ENCODE measurements around the gene HTR7.

- TF ChIP-seq EZH2phosphoT487 (IDR thresholded peaks at IDR 0.05; ENCODE audit: low read depth, severe bottlenecking, unreplicated experiment) (no peak), CTCF (IDR thresholded peaks at IDR 0.05; ENCODE audit: poor library complexity) (no peak)
These were observed 740 bp downstream of the HTR7 start for GRCh38 chr10:90856964-90857634.

Data from hepatocyte (in vitro differentiated cells).